Cortex of kidney (tissue), 1 donor: ENCODE data around the gene SPEF1.

Experiments
- DNase-seq: peaks from one replicate; lab custom pipeline; 2025; lab: John Stamatoyannopoulos, UW

SPEF1 gene

GRCh38 chr20:3747471-3747870 is 33.8 kb downstream of the SPEF1 start:
- DNase-seq = no peak

- no peak for DNase-seq
Measured at GRCh38 chr20:3745686-3746173, 35.5 kb downstream of the SPEF1 start.

- no peak for DNase-seq
Measured at GRCh38 chr20:3744806-3745685, 36.2 kb downstream of the SPEF1 start.

GRCh38 chr20:3744037-3744436 is 37.2 kb downstream of the SPEF1 start:
- no peak for DNase-seq

GRCh38 chr20:3743251-3743650 is 38.0 kb downstream of the SPEF1 start:
- no peak for DNase-seq

- no peak for DNase-seq
Measured at GRCh38 chr20:3741836-3742458, 39.3 kb downstream of the SPEF1 start.

- DNase-seq = no peak
Measured at GRCh38 chr20:3740615-3741301, 40.5 kb downstream of the SPEF1 start.

GRCh38 chr20:3739926-3740451 is 41.3 kb downstream of the SPEF1 start:
- no peak for DNase-seq

GRCh38 chr20:3739054-3739925 is 42.0 kb downstream of the SPEF1 start:
- DNase-seq = no peak

- DNase-seq = no peak
Measured at GRCh38 chr20:3738111-3739053, 42.9 kb downstream of the SPEF1 start.

GRCh38 chr20:3735768-3736167 is 45.5 kb downstream of the SPEF1 start:
- no peak for DNase-seq

GRCh38 chr20:3734111-3734843 is 47.0 kb downstream of the SPEF1 start:
- DNase-seq = no peak

- no peak for DNase-seq
Measured at GRCh38 chr20:3733119-3733995, 47.9 kb downstream of the SPEF1 start.

GRCh38 chr20:3732327-3733118 is 48.7 kb downstream of the SPEF1 start, which contains the start of gene HSPA12B:
TSS of gene HSPA12B (plus strand) at chr20:3732685. CDS start at chr20:3738675, 5,990 bp downstream.
- DNase-seq = no peak

- DNase-seq = no peak
Measured at GRCh38 chr20:3731944-3732326, 49.3 kb downstream of the SPEF1 start.

GRCh38 chr20:3730803-3731672 is 50.2 kb downstream of the SPEF1 start:
- no peak for DNase-seq
